ENCODE results near the gene MAST4.

GRCh38 chr5:67170767-67171166 is 574.6 kb downstream of the MAST4 start:
- TF ChIP-seq CTCF (conservative IDR thresholded peaks at IDR 0.05; ENCODE audit: low read depth, low read length), result no peak
- no peak for TF ChIP-seq USF2 (IDR thresholded peaks at IDR 0.05; ENCODE audit: low read depth, low read length)
- TF ChIP-seq CEBPB (IDR thresholded peaks at IDR 0.05; ENCODE audit: low read depth, low read length), result no peak
- no peak for TF ChIP-seq MXI1 (IDR thresholded peaks at IDR 0.05; ENCODE audit: borderline replicate concordance, low read depth, low read length)
- no peak for TF ChIP-seq RCOR1 (IDR thresholded peaks at IDR 0.05; ENCODE audit: insufficient replicate concordance, low read length)
- no peak for TF ChIP-seq SMC3 (IDR thresholded peaks at IDR 0.05; ENCODE audit: low read depth, low read length)
- TF ChIP-seq RAD21 (IDR thresholded peaks at IDR 0.05; ENCODE audit: low read length), result no peak
- no peak for TF ChIP-seq POLR2A (IDR thresholded peaks at IDR 0.05; ENCODE audit: low read depth, low read length)
- TF ChIP-seq FOS (IDR thresholded peaks at IDR 0.05; ENCODE audit: low read depth, low read length), result no peak
- no peak for TF ChIP-seq MAZ (IDR thresholded peaks at IDR 0.05; ENCODE audit: borderline replicate concordance, low read depth, low read length)
- TF ChIP-seq RFX5 (IDR thresholded peaks at IDR 0.05; ENCODE audit: low read depth, low read length), result no peak
- no peak for TF ChIP-seq BHLHE40 (IDR thresholded peaks at IDR 0.05; ENCODE audit: low read depth, low read length)
- no peak for TF ChIP-seq MAFK (IDR thresholded peaks at IDR 0.05; ENCODE audit: low read depth, low read length)

All from IMR-90 (cell line).